CD4-positive, alpha-beta T cell treated with Interleukin-2 at 100 ng/mL for 4 hours (primary cell): ENCODE results near the gene RING1.

Experiments
- DNase-seq: peaks from one replicate; pipeline ENCODE4 v3.0.0-alpha.2; 2020; ENCODE audit warnings: low spot score

RING1 gene

DNA sequence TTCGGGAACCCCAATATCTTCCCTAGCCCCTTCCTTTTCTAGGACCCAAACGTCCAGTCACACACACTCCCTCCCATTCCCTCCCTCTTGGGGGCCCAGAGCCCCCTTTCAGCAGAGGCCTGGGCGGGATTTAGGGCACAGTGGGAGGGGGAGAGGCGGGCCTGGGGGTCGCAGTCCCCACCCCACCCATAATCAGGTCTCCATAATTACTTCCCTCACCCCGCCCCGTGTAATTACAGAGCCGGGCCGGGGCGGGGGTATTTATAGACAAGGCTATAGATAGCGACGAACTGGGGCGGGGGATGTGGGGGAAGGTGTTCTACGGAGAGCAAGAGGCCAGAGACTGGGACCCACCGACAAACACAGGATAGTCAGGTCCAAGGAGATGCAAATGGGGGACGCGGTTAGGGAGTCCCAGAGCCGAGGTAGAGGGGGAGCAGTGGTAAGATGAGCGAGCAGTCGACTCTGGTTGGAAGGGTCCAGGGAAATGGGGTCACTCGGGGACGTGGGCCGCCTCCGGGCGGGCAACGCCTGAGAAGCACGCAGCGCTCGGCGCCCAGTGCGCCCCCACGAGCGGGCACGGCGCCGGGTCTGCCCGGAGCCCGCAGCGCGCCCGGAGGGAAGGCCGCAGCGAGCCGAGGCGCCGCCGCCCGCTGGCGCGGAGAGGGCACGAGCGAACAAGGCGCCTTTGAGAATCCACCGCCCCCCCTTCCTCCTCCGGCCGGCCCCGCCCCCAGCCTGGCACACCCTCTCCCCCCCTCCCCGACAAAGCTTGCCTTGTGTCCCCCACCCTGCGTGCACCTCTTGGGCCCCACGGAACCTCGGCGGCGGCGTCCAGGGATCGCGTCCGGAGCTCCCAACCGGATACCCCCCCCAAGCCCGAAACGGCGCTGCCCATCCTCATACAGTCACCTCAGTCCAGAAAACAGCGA is 15.4 kb upstream of the RING1 start:
- DNase-seq: no peak

DNA sequence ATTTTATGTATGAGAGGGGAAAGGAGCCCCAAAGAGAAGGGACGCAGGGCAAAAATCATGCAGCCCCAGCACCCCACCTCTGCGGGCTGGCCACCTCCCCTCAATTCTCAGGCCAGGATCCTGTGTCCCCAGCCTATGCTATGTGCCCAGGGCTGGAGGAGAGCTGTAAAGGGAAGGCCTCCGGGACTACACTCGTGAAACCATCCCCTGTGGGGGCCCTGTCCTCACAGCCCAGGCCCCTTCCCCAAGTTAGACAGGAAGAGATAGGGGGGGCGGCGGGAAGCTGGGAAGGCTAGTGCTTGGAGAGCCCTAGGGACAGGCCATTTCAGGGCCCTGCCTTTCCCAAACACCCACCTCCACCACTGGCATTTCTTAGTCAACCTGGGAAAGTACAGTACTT is 14.7 kb upstream of the RING1 start:
- no peak for DNase-seq

GRCh38 chr6:33194431-33194979 is 13.8 kb upstream of the RING1 start:
- no peak for DNase-seq

- DNase-seq: no peak
Observed at GRCh38 chr6:33195304-33196165, 12.8 kb upstream of the RING1 start.

DNA sequence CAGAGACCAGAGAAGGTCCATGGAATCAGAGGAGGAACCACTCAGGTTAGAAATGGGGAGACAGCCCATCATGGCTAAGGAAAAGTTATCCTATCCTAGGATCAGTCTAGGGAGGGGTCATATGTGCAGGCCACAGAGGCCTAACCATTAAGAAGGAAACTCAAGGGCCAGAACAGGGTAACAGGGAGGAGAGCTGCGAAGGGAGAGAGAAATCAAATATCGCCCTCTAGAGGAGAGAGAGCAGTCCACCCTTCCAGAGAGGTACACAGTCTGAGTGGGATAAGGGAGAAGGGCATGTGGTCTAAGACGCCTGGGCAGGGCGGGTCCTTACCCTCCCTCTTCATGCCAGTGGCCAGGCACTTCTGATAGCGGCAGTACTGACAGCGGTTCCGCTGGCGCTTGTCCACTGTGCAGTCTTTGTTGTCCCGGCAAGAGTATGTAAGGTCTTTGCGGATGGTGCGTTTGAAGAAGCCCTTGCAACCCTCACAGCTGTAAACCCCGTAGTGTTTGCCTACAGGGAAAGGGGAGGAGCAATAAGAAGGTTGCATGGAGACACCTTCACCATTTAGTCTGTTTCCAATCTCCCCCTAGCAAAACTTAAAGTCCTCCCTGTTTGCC is 10.8 kb upstream of the RING1 start:
- DNase-seq: peak; percentile 63

GRCh38 chr6:33198159-33198852 is 10.0 kb upstream of the RING1 start:
- no peak for DNase-seq

DNA sequence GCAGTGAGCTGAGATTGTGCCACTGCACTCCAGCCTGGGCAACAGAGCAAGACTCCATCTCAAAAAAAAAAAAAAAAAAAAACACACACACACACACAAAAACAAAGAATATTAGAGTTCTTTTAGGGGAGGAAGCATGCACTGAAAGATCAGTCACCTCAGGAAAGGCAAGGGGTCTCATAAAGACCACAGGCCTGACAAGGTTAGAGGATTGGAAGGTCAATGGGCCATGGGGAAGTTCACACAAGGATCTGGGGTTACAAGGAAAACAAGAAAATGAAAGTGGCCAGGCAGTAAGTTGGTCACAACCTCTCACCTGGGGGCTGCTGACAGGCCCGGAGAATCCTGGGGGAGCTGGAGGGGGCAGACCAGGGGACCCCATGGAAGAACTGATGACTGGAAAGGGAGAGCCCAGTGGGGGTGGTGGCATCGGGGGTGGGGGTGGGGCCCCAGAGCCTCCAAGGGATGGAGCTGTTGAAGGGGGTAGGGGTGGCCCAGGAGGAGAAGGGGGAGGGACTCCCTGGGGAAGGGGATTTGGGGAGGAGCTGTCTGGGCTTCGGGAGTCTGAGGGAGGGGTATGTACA is 9.4 kb upstream of the RING1 start:
- no peak for DNase-seq

DNA sequence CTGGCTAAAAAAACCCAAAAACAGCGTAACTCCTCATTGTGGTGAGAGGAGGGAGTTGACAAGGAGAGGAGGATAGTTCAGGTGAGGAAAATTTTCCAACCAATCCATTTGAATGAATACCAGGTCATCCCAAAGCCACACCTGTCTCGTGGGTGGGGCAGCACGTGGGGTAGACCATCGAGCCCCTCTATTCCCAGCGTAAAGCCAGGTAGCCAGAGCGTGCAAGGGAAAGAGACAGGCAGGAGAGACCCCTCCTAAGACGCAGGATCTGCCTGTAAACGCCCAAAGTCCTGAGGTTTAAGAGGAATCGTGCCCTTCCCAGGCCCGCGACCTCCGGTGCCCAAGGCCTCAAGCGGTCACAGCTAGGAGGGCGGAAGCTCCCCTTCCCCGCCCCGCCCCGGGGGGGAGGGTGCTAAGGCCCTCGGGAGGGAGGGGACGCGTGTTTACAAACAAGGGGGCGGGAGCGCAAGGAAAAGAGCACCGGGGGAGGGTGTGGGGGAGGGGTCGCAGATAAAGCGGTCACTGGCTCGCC is 8.5 kb upstream of the RING1 start:
- peak; percentile 61 for DNase-seq

- peak; percentile 99 for DNase-seq
Observed at GRCh38 chr6:33200219-33201146, 7.8 kb upstream of the RING1 start, which contains the start of the genes RXRB and SLC39A7. TSS of gene RXRB (minus strand) at chr6:33200665. CDS start at chr6:33200476, 189 bp downstream. TSS of gene SLC39A7 (plus strand) at chr6:33200867. CDS start at chr6:33201246, 379 bp downstream.

- no peak for DNase-seq
Observed at GRCh38 chr6:33201147-33201545, 7.2 kb upstream of the RING1 start.

DNA sequence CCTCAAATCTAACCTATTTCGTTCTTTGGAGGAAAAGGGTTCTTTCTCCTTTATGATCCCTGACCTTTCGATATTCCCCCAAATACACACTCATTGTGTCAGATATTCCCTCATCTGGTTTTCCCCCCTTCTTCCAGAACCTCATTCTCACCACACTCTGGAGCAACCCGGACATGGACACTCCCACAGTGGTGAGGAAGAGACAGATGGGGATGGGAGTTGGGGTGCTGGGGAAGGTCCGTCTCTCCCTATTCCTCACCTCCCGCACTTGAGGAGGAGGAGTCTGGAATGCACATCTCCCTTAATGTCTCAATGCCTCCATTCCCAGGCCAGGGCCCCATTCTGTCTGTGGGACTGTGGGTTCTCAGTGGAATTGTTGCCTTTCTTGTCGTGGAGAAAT is 6.4 kb upstream of the RING1 start:
- no peak for DNase-seq

- no peak for DNase-seq
Observed at GRCh38 chr6:33202799-33203198, 5.5 kb upstream of the RING1 start.

DNA sequence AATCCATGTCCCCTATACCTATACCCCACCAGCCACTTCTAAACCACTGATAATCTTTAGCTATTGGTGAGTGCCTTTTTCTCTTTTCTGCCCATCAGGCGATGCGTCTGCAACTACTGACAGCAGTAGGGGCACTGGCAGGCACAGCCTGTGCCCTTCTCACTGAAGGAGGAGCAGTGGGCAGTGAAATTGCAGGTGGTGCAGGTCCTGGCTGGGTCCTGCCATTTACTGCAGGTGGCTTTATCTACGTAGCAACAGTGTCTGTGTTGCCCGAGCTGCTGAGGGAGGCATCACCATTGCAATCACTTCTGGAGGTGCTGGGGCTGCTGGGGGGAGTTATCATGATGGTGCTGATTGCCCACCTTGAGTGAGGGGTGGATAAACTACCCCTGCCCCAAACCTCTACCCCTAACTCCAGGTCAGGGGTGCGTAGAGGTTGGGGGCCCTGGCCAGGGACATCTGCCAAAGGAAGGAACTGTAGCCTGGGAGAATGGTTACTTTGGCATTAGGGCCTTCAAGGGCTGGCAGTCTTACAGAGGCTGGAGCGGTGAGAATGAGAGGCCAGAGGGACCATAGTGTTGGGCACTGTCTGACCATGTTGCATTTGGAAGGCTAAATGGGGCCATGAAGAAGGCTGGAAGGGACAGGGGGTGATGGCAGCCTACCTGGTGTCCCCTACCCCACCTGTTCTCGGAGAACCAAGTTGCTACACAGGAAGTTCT is 4.7 kb upstream of the RING1 start:
- no peak for DNase-seq

GRCh38 chr6:33204165-33204414 is 4.2 kb upstream of the RING1 start:
- no peak for DNase-seq

- DNase-seq: peak; percentile 89
Observed at GRCh38 chr6:33204415-33205190, 3.7 kb upstream of the RING1 start, which contains the start of gene HSD17B8. TSS of gene HSD17B8 (plus strand) at chr6:33204655. CDS start at chr6:33204669, 14 bp downstream.

GRCh38 chr6:33205191-33206026 is 2.9 kb upstream of the RING1 start:
- DNase-seq: peak; percentile 32
